ACHN (cell line): ENCODE results near the gene TAF5.
"Not testable (repeated sequence)": the region's sequence is repeated elsewhere in the genome, so short reads cannot be mapped to it uniquely, and the experiment has no call there.

Source experiments
- DNase-seq: peaks from one replicate; pipeline ENCODE4 v3.0.0-alpha.2; 2015
- in situ Hi-C: cut with HindIII; loops from 2 replicates; pipeline ENCODE4 v1.10.0; 2017; ENCODE audit warnings: low sequenced_read_pairs, low pct_ligation_motif_present, low pct_unique_long_range_greater_than_20kb

Gene TAF5

DNA sequence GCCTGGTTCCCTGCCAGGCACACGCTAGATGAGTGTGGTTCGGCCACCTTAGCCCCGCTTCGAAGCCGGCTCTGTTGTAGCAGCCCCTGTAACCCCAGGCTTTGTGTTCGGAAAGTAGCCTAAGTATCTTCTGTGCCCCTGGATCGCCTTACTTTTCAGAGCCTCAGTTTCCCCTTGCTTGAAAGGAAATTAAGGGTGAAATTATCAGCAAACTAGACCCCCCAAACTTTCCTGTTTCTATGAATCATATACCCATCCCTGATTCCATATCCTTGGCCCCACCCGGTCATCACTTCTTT, 29.0 kb downstream of the TAF5 start:
- in situ Hi-C loops = no loop called here
- DNase-seq = no peak

DNA sequence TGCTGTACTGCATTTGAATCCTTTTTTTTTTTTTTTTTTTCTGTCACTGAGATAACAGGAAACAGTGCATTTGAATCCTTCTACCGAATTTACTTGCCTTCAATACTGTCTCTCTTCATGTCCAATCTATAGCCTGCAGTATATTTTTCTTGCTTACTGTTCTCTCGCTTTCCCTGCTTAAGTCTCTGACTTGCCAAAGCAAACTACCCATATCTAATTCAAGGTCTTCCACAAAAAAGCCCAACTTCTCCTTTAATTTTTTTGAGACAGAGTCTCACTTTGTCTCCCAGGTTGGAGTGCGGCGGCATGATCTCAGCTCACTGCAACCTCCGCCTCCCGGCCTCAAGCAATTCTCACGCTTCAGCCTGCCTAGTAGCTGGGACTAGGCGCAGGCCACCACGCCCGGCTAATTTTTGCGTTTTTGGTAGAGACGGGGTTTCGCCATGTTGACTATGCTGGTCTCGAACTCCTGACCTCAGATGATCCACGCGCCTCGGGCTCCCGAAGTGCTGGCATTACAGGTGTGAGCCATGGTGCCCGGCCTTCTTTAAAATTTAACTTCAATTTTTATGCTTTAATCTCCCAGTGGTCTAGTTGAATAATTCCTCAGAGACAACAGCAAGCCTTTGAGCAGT, 29.5 kb downstream of the TAF5 start:
- in situ Hi-C loops = no loop called here
- peak; percentile 37 for DNase-seq

DNA sequence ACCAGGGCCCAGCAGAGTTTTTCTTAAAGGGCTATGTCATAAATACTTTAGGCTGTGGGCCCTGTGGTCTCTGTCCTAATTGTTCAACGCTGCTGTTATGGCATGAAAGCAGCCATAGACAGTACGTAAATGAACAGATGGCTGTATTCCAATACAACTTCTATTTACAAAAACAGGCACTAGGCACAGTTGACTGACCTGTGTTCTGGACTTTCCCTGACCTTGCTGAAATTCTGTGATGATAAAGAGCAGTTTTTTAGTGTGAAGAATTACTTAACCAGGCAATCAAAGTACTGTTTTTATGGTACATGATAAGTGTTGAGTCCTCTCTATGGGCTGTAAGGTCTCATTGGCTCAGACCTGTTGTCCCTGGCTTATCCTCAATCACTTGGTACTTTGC, 45.8 kb downstream of the TAF5 start:
- in situ Hi-C loops = no loop called here

DNA sequence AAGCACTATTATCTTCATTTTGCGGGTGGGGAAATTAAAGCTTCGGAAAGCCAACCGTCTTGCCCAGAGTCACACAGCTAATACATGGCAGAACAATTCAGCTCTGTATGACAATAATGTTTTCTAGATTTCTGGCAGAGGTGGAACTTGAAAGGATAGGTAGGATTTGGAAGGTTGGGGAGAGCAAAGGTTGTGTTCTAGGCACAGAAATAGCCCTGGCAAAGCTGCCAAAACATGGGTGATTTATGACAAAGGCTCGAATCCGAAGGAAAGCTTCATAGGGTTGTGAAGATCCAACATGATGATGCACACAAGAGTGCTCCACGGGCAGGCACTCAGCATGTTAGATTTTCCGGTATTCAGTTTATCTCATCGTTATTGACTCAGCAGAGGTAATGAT, 47.8 kb downstream of the TAF5 start:
- no peak for DNase-seq
- in situ Hi-C loops = no loop called here

More for the DNA sequence above, 45.8 kb downstream of the TAF5 start:
- no peak for DNase-seq

DNA sequence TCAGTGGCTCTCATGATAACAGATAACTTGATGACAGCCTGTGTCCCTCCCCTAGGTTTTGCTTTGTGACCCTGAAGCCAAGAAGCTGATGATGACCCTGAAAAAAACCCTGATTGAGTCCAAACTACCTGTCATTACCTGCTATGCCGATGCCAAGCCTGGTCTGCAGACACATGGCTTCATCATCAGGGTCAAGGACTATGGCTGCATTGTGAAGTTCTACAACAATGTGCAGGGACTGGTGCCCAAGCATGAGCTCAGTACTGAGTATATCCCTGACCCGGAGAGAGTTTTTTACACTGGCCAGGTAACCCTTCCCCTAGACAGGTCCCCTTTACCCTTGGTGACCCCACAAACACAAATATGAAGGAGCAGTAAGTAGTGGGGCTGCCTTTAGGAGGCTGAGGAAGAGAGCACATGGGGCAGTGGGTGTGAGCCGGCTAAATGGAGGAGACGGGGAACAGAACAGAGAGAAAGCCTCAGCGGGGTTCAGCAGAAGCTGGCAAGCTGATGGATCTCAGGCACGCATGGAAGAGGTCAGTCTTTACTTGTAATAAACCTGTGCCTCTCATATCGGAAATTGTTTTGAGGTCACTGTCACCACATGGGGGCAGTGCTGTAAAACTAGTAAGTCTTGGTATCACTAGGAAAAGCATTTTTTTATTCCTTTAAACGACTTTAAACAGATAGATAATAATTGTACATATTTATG, 48.8 kb downstream of the TAF5 start:
- DNase-seq = peak; percentile 72
- in situ Hi-C loops = no loop called here

DNA sequence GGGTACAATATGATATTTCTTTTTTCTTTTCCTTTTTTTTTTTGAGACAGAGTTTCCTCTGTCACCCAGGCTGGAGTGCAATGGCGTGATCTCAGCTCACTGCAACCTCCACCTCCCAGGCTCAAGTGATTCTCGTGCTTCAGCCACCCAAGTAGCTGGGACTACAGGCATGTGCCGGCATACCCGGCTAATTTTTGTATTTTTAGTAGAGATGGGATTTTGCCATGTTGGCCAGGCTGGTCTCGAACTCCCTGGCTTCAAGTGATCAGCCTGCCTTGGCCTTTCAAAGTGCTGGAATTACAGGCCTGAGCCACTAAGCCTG, 49.3 kb downstream of the TAF5 start:
- in situ Hi-C loops, DNase-seq: not testable (repeated sequence)

DNA sequence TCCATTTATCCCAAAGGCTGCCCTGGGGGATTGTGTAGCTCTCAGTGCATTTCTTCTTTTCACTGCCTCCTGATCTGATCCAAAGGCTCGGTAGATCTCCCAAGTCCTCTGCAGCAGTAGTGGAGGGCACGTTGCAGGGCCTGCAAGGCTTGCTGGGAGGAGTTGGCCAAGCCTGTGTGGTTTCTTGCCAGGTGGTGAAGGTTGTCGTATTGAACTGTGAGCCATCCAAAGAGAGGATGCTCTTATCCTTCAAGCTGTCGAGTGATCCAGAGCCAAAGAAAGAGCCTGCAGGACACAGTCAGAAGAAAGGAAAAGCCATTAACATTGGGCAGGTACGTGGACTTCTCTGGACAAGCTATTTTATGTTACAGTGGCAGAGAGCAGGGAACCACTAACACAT, 49.8 kb downstream of the TAF5 start:
- in situ Hi-C loops = no loop called here
- DNase-seq = no peak

DNA sequence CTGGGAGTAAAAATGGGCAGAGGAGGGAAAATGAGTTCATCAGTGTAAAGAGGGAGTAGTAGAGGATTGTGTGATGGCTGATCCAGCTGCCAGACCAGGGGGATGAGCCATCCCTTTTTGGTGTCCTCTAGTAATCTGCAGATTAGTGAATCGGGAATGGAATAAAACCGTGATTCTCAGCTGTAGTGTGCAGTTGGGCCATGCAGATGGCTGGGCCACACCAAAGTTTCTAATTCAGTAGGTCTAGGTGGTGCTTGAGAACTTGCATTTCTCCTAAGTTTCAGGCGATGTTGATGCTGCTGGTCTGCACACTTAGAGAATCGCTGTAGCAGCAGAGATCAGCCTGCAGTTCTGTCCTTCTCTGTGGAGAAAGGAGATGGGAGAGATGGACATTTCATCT, 51.3 kb downstream of the TAF5 start:
- DNase-seq = no peak
- in situ Hi-C loops = no loop called here

DNA sequence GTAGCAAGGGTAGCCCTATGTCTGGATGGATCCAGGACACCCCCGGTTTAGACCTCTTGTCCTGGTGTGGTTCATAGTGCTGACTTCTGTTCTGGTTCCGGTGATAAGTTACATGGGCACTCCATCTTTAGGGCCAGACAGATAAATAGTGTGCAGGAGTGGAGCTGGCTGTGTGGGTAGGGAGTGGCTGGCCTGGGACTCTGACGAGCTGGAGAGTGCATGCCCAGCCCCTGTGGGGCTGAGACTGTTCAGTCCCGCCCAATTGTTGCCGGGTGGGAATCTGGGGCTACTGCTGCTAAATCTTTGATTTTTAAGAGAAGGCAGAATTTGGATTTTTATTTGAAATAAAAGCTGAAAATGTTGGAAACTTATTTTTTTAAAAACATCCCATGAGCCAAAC, 56.0 kb downstream of the TAF5 start:
- DNase-seq = no peak
- in situ Hi-C loops = no loop called here

DNA sequence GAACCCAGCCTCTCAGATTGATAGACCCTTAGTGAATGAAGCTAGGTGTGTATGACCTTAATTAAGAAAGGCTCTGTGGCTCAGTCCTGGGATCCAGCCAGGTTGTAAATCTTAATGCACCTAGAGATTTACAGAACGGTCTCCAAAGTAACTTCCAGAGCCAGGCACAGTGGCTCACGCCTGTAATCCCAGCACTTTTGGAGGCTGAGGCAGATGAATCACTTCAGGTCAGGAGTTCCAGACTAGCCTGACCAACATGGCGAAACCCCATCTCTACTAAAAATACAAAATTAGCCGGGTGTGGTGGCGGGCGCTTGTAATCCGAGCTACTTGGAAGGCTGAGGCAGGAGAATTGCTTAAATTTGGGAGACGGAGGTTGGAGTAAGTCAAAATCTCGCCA, 60.1 kb downstream of the TAF5 start:
- in situ Hi-C loops = no loop called here
- no peak for DNase-seq

DNA sequence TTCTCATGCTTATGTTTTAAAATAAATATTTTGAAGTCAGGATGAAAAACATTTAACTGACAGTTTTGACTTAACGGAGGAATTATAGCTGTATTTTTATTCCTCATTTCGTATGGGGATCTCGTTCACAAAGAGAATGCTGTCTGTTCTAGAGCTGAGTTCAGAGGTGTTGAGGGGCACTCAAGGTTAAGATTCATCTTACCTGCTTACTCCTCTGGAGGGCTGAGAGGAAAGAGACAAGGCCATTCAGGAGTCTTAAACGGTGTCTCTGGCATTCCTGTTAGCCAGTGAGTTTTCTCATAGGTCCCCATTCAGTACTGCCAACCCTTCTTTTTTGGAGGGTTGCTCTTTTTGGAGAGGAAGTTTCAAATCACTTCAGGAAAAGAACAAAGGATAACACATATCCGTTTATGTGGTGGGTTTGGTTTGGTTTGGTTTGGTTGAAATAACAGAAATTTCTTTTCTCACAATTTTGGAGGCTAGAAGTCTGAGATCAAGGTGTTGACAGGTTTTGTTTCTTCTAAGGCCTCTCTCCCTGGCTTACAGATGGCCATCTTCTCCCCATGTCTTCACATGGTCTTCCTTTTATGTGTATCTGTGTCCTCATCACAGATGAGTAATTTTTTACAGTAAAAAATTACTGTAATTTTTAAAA, 61.3 kb downstream of the TAF5 start:
- no peak for DNase-seq
- in situ Hi-C loops = no loop called here

DNA sequence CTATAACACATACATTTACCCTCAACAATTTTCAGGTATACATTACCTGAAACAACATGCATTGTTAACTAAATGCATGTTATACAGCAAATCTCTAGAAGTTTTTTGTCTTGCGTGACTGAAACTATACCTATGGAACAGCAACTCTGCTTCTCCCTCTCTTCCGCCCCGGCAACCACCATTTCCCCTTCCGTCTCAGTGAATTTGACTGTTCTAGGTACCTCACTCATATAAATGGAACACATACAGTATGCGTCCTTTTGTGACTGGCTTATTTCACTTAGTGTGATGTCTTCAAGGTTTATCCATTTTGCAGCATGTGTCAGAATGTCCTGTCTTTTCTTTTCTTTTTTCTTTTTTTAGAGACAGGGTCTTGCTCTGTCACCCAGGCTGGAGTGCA, 61.9 kb downstream of the TAF5 start:
- no peak for DNase-seq
- in situ Hi-C loops = no loop called here

DNA sequence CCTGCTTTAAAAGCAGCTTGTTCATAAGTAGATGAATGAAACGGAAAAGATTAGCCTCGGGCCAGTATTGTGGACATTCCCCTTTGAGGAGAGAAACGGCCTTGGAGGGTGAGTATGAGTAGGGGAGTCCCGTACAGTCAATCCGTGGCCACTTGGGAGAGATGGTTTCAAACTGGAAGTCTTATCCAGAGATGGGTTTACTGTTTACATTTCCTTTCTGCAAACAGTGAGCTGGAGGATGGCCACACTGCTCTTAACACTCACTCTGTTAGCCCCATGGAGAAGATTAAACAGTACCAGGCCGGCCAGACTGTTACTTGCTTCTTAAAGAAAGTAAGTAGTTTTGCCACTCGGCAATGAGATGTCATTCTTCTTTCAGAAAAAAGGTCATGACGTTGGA, 64.1 kb downstream of the TAF5 start:
- no peak for DNase-seq
- in situ Hi-C loops = no loop called here

DNA sequence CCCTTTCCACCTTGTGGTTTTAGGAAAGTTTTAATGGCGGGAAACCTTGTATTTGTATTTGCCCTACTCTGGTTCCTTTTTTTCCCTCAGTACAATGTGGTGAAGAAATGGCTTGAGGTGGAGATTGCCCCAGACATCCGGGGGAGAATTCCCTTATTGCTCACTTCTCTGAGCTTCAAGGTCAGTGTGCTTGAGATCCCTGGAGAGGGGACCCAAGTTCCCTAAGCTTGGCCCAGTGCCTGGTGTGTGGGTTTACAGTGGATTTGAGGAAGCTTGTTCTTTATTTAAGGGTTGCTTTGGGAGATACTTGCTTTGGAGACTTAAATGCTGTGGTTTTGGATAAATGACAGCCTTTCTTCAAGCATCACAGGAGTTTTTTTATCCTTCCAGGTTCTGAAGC, 66.1 kb downstream of the TAF5 start:
- in situ Hi-C loops = no loop called here
- DNase-seq = no peak
